ENCODE results near the gene NKX1-2.
A peak's percentile ranks its signal among the peaks of the same experiment; 100 is the strongest.

NKX1-2 gene

DNA sequence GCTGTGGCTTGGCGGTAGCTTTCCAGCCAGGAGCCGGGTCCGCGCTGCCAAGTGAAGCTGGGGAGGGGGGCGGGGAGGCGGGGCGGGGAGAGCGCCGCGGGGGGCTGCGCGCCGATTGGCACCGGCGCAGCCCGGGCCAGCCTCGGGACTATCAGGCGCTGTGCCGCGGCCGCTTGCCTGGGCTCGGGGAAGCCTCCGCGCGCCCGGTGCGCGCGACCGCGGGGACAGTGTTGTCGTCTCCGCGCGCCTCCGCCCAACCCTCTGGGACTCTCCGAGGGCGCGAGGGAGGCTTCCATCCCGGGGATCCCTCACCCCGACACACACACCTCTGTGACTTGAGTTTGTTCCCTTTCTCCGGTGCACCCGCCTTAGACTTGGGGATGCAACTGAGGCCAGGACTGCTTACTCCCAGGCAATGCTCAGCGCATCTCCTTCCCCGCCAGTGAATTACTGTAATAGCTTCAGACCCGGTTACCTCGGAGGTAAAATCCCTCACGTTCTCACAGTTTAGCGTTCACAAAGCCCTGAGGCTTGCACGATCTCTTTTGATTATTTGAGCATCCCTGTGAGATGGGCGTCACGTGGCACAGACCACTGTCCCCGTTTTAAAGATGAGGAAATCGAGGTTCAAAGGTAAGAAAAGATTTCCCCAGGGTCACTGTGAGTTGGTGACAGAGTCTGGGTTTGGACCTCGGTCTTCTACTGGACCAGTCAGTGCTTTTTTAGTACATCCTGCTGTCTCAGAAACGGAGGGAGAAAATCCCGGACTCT is at the start of gene NKX1-2:
TSS of gene NKX1-2 (minus strand) at position 24 of the 771 bp plus-strand sequence. CDS start 92 bp downstream, outside the sequence.
- peak in 1 of 2 experiments; percentile 49 for DNase-seq

DNA sequence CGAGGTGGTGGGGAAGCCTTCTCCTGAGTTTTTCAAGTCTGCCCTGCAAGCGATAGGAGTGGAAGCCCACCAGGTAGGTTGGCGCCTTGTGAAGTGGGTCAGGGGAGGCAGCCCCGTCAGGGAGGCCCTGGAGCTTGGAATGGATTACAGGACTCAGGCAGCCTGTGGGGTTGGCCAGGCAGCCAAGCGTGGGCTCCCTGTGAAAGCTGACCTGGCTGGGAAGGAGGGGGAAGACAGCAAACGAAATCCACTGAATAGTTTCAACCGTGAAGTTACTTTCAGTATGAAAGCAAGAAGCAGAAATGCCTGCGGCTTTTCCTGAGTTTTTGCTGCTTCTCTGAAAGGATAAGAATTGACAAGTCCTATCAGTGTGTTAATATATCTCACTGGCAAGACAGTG is 48.2 kb upstream of the NKX1-2 start:
- no peak for DNase-seq

DNA sequence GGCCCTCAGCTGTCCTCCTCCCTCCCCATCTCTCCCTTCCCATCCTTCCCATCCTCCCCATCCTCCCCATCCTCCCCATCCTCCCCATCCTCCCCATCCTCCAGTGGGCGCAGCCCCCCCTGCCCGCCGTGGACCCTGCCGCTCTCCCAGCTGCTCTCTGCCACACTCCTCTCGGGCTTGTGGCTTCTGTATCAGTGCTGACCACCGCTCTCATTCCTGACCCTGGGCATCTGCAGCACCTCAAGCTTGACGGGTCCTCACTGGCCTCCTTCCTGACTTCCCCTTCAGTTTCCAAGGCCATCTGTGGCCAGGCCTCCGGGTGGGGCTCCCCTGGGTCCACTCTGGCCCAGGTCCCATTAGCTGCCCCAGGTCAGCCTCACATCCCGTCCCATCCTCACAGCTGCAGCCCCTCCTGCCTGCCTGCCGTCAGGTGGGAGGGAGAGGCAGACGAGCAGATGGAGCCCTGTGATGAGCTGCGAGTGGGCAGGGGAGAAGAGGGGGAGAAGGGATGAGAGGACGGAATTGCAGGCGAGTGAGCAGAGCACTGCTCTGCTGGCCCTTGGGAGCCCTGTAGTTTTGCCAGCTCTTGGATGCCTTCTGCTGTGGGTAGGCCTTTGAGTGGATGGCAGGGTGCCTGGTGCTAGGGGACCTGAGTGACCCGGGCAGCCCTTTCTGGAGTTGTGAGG is 47.5 kb upstream of the NKX1-2 start:
- no peak for DNase-seq

DNA sequence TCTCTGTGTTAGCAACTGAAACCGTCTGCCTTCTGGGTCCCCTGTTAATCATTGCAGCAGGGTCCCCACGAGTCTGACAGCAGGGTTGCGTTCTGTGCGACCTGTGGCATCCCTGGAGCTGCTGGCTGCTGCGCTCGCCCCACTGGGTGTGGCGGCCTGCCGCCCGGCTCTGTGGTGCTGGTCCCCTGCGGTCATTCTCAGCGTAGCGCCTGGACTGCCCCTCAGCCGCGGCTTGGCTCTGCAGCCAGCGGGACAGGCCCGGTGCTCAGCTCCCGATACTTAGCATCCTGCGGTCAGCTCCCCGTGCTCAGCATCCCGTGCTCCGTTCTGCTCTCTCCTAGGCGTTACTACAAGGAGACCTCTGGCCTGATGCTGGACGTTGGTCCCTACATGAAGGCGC is 46.8 kb upstream of the NKX1-2 start:
- DNase-seq: no peak

DNA sequence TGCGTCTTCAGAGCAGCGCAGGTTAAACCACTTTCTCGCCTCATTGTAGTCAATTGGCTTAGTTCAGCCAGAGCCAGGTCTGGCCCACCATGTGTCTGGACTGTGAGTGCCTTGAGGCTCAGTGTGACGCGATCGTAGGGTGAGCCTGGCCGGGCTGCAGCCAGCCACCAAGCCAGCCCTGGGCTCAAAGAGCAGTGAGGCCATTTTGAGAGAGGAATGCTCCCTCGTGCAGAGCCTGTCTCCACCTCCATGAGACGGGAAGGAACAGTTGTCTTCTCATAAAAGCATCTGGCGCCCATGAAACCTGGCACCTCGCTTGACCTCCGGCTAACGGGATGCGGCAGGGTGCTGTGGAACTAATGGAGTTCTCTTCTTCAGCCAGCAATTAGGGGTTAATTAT is 46.3 kb upstream of the NKX1-2 start:
- no peak for DNase-seq

DNA sequence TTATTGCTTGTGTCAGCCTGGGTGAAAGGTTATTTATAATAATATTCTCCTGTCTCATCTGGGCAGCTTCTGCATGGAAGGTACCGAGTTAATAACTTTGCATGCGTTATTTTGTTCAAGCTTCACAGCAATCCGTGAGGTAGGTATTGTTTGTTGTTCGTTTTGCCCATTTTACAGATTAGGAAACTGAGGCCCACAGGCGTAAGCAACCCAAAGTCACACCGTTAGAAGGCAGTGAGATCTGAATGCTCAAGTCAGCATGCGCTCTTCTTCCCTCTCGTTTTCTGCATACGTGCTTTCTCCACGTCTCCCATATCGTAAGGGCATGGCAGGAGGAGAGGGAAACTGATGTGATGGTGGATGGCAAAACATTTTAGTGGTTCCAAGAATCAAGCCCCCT is 45.9 kb upstream of the NKX1-2 start:
- no peak for DNase-seq

DNA sequence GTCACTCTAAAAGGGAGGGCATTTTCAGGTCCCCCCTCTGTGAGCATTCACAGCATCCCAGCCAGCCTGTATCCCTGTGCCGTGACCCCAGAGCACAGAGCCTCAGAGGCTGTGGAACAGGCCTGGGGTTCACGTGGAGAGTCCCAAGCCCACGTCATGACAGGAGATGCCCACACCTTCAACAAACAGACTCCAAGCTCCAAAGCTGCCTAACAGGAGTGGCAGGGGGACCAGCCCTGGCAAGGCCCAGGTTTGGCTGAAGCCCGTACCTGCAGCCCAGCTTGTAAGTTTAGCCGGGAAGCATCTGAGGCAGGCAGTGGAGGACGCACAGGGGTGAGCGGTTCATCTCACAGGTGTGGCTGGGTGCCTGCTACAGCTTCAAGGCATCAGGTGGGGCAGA is 45.3 kb upstream of the NKX1-2 start:
- no peak for DNase-seq

DNA sequence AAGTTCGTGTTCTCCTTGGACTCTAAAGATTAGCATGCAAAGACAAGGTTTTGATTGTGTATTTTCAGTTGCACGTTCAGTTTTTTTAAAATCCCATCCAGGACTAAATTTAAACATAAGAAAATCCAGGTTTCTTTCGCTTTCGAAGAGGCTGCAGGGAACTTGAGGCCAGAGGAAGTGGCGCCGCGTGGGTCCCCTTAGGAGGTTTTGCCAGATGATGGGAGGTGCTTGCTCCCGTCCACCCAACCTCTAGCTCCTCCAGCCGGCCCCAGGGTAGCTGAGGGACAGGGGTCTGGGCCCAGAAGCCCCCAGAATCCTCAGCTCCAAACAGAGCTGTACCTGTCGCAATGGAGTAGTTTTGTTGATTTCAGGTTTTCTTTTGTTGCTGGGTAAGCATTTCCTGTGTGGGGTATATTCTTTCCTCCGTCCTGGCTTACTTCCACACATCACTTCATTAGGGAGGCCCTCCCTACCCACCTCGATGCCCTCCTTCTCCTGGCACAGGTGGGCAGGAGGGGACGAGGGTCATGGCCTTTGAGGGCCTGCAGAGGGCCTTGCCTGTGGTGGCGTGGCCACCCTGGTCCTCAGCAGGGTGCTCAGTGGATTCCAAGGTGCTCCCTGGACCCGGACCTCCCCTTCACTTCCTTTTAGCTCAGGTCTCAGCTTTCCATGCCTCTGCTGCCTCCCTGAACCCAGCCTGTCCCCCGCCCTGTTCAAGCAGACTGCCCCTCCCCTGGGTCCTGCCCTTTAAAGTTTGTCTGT is 44.4 kb upstream of the NKX1-2 start:
- DNase-seq: peak in 1 of 2 experiments; percentile 25

DNA sequence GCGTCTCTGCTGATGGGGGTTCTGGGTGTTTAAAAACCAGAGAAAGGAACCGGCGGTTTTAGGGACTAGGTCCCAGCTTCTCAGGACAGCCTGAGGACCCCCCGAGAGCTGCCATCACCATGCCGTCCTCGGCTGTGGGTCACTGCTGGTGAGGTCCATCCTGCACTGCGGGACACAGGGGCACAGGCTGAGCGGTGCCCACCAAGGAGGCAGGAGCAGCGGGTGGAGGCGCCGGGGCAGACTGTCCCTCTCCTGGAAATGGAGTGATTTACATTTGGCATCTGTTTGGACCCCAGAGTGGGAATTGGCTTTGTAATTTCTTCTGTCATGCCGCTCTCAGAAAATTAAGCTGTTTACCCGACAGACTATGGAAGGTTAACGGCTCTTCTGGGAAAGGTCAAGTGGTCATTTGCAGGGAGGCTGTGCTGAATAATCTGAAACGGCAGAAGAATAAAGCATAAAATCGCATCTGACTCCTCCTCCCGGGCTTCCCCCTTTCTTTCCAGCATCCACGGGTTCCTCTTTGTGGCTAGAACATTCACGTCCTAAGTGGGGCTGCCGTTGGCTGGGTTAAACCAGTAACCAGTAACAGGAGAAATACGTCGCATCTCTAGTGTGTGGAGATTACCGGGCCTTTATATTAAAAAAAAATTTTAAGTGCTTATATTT is 43.5 kb upstream of the NKX1-2 start:
- no peak for DNase-seq

DNA sequence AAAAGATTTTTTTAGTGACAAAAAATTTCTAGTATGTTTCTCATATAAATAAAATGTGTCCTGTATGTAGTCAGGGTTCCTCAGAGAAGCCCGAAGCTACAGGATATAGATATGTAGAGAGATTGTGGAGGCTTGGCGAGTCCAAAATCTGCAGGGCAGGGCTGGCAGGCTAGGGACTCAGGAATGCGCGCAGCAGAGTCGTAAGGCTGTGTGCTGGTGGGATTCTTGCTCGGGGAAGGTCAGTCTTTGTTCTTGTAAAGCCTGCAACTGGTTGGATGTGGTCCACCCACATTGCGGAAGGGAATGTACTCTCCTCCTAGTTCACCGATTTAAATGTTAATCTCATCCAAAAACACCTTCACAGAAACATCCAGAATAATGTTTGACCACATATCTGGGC is 42.4 kb upstream of the NKX1-2 start:
- DNase-seq: no peak

DNA sequence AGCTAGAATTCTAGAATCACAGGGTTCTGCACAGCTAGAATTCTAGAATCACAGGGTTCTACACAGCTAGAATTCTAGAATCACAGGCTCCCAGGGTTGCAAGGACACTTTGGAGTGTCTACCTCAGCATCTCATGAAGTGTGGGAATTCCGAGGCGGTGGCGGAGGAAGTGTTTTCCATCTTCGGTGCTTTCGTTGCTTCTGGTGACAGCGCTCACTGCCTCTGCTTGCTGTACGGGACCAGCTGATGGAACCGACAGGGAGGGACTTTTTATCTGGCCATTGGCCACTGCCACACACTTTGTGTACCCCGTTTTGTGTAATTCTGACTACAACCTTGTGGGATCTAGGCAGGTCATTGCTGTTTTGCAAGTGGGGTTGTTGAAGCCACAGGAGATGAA is 41.3 kb upstream of the NKX1-2 start:
- no peak for DNase-seq

DNA sequence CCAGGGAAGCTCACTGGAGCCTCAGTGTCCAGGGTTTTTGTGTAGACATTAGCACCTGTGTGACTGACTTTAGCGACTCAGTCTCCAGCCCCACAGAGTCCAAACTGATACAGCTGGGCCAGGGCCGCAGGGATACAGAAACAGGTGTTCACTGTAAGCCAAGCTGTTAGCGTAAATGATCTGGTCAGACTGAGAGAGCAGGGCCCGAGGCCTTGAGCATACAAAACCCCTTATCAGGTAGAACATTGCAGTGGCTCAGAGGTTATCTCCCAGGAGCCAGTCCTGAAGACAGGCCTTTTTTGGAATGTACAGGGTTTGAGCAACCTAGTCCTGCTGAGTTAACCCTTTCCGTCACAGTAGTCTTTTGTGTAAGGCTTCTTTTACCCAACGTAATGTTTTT is 36.8 kb upstream of the NKX1-2 start:
- DNase-seq: no peak

DNA sequence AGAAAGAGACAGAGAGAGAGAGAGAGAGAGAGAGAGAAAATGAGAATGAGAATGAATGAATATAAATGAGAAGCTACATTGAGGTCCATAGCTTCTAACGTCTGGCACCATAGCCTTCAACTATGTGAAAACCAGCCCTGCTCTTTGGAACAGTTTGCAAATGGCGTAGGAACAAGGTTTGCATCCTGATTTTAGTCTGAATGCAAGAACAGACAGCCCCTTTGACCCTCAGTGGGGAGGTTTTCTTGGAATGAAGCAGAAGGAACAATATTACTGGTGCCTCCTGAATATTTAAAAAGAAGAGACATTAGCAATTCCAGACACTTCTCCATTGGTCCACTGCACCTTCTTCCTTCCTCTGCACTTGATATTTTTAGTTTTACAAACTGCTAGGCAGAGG is 34.8 kb upstream of the NKX1-2 start:
- no peak for DNase-seq

DNA sequence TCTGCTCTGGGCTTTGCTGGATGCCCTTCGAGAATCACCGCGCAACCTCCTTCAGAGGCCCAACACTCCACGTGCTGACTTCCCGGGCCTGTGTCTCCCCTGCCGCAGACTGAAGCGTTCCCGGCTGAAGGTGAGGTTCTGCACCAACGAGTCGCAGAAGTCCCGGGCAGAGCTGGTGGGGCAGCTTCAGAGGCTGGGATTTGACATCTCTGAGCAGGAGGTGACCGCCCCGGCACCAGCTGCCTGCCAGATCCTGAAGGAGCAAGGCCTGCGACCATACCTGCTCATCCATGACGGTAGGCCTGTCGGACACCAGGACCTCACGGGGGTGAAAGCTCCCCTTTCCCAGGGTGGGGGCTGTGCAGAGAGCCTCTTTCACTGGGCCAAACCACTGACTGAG is 34.2 kb upstream of the NKX1-2 start:
- DNase-seq: no peak

DNA sequence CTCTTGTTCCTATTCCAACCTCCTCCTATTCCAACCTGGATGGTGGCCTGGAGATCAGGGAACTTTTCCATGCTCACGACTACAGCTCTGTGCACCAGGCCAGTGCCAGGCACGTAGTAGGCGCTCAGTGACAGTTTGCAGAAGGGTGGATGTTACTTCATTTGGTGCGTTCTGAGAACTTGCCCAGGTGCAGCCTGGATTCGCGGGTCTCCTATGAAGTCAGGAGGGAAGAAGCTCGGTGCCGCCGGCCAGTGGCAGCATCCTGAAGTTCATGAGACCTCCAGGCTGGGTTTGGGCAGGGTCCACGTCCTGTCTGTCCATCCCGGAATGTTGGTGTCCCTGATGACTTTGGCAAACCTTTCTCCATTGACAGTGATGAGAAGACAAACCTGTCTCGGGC is 33.0 kb upstream of the NKX1-2 start:
- no peak for DNase-seq

DNA sequence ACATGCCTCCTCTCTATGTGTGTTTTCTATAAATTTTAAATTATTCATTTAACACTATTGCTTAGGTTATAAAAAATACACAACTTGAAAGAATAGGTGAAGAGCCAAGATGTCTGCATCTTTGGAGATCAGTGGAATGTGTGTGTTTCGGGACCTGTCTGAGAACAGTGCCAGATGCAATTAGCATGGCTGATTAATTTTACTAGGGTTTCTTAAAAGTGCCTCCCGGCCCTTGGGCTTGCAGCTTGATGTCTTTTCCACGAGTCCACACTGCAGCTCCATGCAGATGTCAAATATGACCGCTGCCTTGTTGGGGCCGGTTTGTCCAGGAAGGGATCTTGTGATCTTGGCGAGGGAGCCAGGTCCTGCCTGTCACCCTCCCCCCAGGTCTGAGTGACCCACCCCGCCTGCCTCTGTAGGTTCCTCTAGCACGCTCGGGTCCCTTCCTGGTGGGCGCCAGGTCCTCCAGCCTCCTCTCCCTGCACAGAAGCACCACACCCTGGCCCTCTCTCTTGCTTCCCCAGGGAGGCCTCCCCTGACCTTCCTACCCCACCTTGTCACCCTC is 32.5 kb upstream of the NKX1-2 start:
- DNase-seq: no peak

DNA sequence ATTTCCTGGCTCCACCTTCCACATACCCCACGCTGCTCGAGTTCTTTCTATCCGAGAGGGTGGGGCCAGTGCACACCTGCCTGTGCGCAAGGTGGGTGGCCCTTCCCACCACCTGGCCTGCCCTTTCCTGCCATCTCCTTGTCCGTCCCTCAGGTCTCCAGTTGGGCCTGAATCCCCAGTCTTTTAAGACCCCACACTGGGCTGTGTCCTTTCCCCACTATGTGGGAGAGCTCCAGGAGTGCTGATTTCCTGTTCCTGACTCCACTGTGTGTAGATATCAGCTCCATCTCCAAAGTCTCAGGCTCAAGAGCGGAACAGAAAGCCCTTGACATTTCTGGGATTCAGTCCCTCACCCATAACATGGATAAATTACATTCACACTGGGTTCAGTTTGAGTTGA is 31.9 kb upstream of the NKX1-2 start:
- DNase-seq: no peak

DNA sequence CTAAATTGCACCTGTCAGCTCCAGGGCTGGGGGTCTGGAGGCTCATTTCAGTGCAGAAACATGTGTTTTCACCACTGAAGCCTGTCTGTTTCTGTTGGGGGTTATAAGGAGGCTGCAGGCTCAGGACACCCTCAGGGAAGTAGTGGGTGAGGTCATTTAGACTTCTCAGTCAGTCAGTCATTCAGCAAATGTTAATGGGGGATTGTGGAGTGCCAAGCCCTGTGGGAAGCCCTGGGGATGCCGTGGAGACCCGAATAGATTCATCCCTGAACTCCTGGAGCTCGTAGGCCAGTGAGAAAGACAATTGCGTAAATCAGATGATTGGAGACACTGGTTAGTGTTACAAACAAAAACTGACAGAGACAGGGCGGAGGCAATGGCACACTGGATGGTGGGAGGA is 31.0 kb upstream of the NKX1-2 start:
- DNase-seq: no peak

DNA sequence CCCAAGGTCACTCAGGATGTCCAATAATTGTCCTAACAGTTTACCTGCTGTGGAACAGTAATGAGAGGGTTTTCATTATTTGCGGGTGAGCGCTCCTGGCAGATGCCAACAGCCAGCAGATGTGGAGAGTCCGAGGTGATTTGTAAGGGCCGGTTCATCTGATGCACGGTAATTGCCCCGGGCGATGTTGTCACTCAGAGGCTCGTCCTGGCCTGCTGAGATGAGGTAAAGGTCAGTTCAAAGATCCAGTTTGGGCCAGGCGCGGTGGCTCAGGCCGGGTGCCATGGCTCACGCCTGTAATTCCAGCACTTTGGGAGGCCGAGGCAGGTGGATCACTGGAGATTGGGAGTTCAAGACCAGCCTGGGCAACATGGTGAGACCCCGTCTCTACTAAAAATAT is 28.7 kb upstream of the NKX1-2 start:
- no peak for DNase-seq

DNA sequence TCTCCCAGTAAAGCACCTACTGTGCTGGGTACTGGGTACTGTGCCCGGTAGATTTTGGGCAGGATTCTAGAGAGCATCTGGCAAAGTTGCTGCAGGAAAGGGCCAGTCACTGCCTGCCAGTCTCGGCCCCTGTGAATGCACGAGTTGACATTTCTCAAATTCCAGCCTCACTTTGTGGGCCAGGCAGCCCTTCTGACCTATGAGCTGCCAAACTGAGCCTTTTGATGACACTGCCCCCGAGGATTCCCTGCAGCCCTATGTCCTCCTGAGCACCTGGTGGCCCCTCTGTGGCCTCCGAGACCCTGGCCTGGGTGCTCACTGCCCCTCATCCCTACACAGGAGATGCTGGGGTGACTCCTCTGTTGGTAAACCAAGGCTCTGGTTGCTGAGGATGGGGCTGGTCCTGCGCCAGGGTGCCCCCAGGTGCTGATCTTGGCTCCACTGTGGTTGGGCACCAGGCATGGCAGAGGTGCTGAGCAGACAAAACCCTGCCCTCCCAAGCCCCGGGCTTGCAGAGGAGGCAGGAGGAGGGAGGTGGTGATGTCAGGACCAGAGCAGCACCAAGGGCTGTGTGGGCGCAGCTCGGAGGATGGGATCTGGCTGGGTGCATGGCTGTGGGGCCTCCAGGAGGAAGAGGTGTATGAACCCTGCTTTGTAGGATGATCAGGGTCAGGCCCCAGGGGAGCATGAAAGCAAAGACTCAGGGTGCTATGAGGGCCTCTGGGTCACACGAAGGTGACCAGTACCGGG is 28.0 kb upstream of the NKX1-2 start:
- DNase-seq: no peak

DNA sequence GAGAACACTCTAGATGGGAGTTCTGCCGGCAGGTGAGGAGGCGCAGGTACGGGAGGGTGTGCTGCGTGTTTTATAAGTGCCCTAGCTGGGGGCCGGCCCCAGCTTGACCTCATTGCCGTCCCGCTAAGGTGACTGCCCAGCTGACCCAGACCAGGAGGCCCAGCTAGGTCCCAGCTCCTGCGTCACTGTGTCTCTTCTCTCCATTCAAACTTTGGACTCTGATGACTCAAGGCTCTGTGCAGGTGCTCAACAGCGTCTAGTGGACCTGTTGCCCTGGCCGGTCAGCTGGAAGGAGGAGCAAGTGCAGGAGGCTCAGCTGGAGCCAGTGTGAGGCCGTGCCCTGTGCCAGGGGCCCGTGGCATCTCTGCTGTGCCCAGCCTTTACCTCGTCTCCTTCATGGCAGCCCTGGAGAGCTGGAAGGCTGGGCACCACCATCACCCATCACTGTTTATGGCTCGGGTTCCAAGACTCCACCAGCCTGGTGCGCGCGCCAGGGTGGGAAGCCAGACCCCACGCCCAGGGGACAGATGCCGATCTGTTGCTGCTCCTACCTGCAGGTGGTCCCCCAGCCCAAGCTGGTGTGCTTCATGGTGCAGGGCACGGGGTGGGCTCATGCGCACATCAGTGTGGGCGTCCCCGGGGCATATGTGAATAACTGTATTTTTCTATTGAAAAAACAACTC is 26.3 kb upstream of the NKX1-2 start:
- no peak for DNase-seq

All from activated T-cell treated with anti-CD3 and anti-CD28 coated beads, Interleukin-2, amount 50 U/mL, for 48 hours (primary cell).